Measurements from ENCODE around the gene SPEM3.

DNA sequence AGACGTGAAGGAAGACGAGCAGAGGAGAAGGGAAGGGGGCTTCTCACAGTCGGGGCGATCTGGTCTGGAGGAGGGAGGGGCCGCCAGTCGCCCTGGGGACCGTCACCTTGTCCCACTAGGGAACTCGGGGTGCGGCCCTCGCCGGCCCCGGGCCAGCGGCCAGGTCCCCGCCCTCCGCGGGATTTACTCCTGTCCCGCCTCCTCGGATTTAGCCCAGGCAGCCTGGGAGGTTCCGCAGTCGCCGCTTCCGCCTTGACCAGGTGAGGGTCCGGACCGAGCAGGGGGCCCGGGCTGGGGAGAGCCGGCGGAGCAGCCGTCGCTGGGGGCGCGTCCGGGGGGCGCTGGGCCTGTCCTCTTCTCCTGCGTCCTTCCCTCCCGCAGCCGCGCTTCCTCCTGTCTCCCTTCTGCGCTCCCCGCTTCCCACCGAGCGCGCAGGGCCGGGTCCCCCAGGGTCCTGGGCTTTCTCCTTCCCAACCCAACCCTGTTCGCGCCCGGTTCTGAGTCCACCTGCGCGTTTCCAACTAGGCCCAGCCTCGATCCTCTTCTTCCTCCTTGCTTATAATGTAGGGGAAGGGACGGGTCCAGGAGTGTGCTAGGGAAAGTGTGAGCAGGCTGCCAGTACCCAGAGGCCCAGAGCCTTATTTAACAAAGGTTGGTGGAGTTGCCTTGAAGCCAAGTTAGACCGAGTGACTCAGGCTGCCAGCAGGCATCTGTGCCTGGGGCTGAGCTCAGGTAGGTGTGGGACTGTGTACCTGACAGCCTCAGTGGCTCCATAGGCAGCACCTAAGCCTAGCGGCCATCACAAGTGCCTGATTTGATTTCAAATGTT is 47.6 kb upstream of the SPEM3 start, which contains the start of gene TNK1:
- TF ChIP-seq ESRRG (CRISPR knock-in tag; IDR thresholded peaks at IDR 0.05): no peak
- TF ChIP-seq, protein P1, sequence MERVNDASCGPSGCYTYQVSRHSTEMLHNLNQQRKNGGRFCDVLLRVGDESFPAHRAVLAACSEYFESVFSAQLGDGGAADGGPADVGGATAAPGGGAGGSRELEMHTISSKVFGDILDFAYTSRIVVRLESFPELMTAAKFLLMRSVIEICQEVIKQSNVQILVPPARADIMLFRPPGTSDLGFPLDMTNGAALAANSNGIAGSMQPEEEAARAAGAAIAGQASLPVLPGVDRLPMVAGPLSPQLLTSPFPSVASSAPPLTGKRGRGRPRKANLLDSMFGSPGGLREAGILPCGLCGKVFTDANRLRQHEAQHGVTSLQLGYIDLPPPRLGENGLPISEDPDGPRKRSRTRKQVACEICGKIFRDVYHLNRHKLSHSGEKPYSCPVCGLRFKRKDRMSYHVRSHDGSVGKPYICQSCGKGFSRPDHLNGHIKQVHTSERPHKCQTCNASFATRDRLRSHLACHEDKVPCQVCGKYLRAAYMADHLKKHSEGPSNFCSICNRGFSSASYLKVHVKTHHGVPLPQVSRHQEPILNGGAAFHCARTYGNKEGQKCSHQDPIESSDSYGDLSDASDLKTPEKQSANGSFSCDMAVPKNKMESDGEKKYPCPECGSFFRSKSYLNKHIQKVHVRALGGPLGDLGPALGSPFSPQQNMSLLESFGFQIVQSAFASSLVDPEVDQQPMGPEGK (CRISPR knock-in tag; IDR thresholded peaks at IDR 0.05; ENCODE audit: borderline replicate concordance): no peak
- TF ChIP-seq, protein P2, sequence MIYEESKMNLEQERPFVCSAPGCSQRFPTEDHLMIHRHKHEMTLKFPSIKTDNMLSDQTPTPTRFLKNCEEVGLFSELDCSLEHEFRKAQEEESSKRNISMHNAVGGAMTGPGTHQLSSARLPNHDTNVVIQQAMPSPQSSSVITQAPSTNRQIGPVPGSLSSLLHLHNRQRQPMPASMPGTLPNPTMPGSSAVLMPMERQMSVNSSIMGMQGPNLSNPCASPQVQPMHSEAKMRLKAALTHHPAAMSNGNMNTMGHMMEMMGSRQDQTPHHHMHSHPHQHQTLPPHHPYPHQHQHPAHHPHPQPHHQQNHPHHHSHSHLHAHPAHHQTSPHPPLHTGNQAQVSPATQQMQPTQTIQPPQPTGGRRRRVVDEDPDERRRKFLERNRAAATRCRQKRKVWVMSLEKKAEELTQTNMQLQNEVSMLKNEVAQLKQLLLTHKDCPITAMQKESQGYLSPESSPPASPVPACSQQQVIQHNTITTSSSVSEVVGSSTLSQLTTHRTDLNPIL (CRISPR knock-in tag; IDR thresholded peaks at IDR 0.05; ENCODE audit: low read depth): no peak
- no peak for TF ChIP-seq ARNTL (CRISPR knock-in tag; IDR thresholded peaks at IDR 0.05; ENCODE audit: borderline replicate concordance, low read depth)
- no peak for TF ChIP-seq ZFP30 (CRISPR knock-in tag; IDR thresholded peaks at IDR 0.05)
- no peak for TF ChIP-seq POU6F1 (CRISPR knock-in tag; IDR thresholded peaks at IDR 0.05; ENCODE audit: borderline replicate concordance, low read depth)
- TF ChIP-seq ISL1 (CRISPR knock-in tag; IDR thresholded peaks at IDR 0.05): no peak
- TF ChIP-seq ZNF70 (CRISPR knock-in tag; IDR thresholded peaks at IDR 0.05): no peak
